Endometrial microvascular endothelial cells (primary cell): ENCODE data around the gene SAMD9L. TPM values are rescaled to one million over a fixed set of nuclear protein-coding genes. Genes with fewer than 3 reads are reported as not detected.

Experiments
- in situ Hi-C: cut with HindIII; loops from 2 replicates; pipeline ENCODE4 v1.10.0; 2017; ENCODE audit warnings: low sequenced_read_pairs, low pct_unique_long_range_greater_than_20kb; ENCODE audit errors: inconsistent ontology term
- total RNA-seq: library from RNA; depleted of rRNA; stranded (reverse); fragments of >200 nt; gene quantifications from one replicate; pipeline ENCODE4 v1.2.3, GENCODE V29; 2015; ENCODE audit errors: inconsistent ontology term

SAMD9L gene
- total RNA-seq = 43.4 TPM

GRCh38 chr7:93148144-93148543, at the start of gene SAMD9L:
Gene SAMD9L (minus strand): TSS chr7:93148385. CDS start chr7:93135971, 12,414 bp downstream.
- in situ Hi-C loops = no loop called here

- in situ Hi-C loops = no loop called here
Measured at GRCh38 chr7:93196336-93196735, 48.2 kb upstream of the SAMD9L start.

GRCh38 chr7:93194386-93194785, 46.2 kb upstream of the SAMD9L start:
- in situ Hi-C loops = no loop called here

GRCh38 chr7:93188870-93189634, 40.9 kb upstream of the SAMD9L start:
- in situ Hi-C loops = no loop called here

- in situ Hi-C loops = no loop called here
Measured at GRCh38 chr7:93185303-93186027, 37.3 kb upstream of the SAMD9L start.

GRCh38 chr7:93179173-93179572, 31.0 kb upstream of the SAMD9L start:
- in situ Hi-C loops = no loop called here

GRCh38 chr7:93178213-93178612, 30.0 kb upstream of the SAMD9L start:
- in situ Hi-C loops = no loop called here

GRCh38 chr7:93176992-93177580, 28.9 kb upstream of the SAMD9L start:
- in situ Hi-C loops = no loop called here

GRCh38 chr7:93175219-93175618, 27.0 kb upstream of the SAMD9L start:
- in situ Hi-C loops = no loop called here

- in situ Hi-C loops = no loop called here
Measured at GRCh38 chr7:93172683-93173082, 24.5 kb upstream of the SAMD9L start.

GRCh38 chr7:93171606-93172226, 23.5 kb upstream of the SAMD9L start:
- in situ Hi-C loops = no loop called here

- in situ Hi-C loops = no loop called here
Measured at GRCh38 chr7:93165447-93165846, 17.3 kb upstream of the SAMD9L start.

- in situ Hi-C loops = no loop called here
Measured at GRCh38 chr7:93164766-93165165, 16.6 kb upstream of the SAMD9L start.

- in situ Hi-C loops = no loop called here
Measured at GRCh38 chr7:93161181-93161762, 13.1 kb upstream of the SAMD9L start.

- in situ Hi-C loops = no loop called here
Measured at GRCh38 chr7:93160410-93160809, 12.2 kb upstream of the SAMD9L start.

- in situ Hi-C loops = no loop called here
Measured at GRCh38 chr7:93159490-93159889, 11.3 kb upstream of the SAMD9L start.

GRCh38 chr7:93156884-93157283, 8.7 kb upstream of the SAMD9L start:
- in situ Hi-C loops = no loop called here

- in situ Hi-C loops = no loop called here
Measured at GRCh38 chr7:93150200-93150835, 2.1 kb upstream of the SAMD9L start.

- in situ Hi-C loops = no loop called here
Measured at GRCh38 chr7:93148727-93149126, 542 bp upstream of the SAMD9L start.
